BJ (cell line): Measurements from ENCODE around the gene DRC7. TPM values are rescaled to one million over a fixed set of nuclear protein-coding genes. Genes with fewer than 3 reads are reported as not detected.

Experiments used
- CTCF ChIA-PET: fragments of 350-600 bp; formaldehyde crosslinking; extraction: SDS; loops from one replicate; lab custom pipeline; 2021; ENCODE audit warnings: antibody characterized with exemption, inconsistent platforms; lab: Yijun Ruan, JAX
- POLR2A ChIA-PET: fragments of 300-600 bp; sonication (Branson Sonifier 250); formaldehyde crosslinking; extraction: SDS; loops from one replicate; lab custom pipeline; 2021; ENCODE audit warnings: antibody characterized with exemption; lab: Charles Lee
- DNase-seq: peaks from one replicate; pipeline ENCODE4 v3.0.0-alpha.2; 2011; ENCODE audit warnings: low read depth
- H3K27me3 ChIP-seq: 2 replicates; pipeline ENCODE4 v1.6.0; 2011; ENCODE audit warnings: low read length; ENCODE audit not compliant: control insufficient read depth, insufficient read depth
- H3K36me3 ChIP-seq: 2 replicates; pipeline ENCODE4 v1.5.1; 2011; ENCODE audit warnings: low read length; ENCODE audit not compliant: control insufficient read depth, insufficient read depth
- H3K4me3 ChIP-seq: 2 replicates; pipeline ENCODE4 v1.5.1; 2011; ENCODE audit warnings: low read depth, mild to moderate bottlenecking, control low read depth, low read length
- polyA plus RNA-seq: library from polyadenylated mRNA; depleted of rRNA; stranded (reverse); fragments of >200 nt; gene quantifications from 2 replicates; pipeline ENCODE4 v1.2.3, GENCODE V29; 2011
- TF ChIP-seq, protein P1 (sequence below): IDR thresholded peaks from 2 replicates; pipeline ENCODE4 v1.5.1; 2011; ENCODE audit warnings: low read depth, mild to moderate bottlenecking, control low read depth, inconsistent platforms, low read length, moderate library complexity; ENCODE audit not compliant: insufficient read depth

DRC7 gene
- polyA plus RNA-seq, 1 experiment, result not detected

DNA sequence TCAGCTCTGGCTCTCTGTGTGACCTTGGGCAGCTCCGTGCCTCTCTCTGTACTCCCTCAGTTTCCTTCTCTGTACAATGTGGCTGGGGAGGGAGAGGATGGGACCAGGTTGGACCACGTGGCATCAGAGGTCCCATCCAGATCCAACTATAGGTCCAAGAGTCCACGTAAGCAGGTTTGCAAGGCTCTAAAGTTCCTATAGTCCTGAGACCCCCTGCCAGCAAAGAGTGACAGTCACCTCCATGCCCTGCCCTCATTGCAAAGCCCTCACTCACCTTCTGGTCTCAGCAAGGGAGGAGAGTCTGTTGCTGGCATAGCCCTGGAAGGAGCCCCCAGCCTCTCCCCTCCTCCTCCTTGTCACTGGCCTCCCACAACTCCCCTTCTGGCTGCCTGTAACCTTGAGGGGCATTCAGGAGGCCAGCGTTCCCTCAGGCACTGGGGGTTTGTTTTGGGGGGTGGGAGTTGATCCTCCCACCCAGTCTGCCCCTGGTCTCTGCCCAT lies 6.1 kb upstream of the DRC7 start:
- H3K4me3 ChIP-seq, result no peak overlapping the region
- no peaks in the 10 kb centered on the region for H3K36me3 ChIP-seq
- TF ChIP-seq, protein P1, sequence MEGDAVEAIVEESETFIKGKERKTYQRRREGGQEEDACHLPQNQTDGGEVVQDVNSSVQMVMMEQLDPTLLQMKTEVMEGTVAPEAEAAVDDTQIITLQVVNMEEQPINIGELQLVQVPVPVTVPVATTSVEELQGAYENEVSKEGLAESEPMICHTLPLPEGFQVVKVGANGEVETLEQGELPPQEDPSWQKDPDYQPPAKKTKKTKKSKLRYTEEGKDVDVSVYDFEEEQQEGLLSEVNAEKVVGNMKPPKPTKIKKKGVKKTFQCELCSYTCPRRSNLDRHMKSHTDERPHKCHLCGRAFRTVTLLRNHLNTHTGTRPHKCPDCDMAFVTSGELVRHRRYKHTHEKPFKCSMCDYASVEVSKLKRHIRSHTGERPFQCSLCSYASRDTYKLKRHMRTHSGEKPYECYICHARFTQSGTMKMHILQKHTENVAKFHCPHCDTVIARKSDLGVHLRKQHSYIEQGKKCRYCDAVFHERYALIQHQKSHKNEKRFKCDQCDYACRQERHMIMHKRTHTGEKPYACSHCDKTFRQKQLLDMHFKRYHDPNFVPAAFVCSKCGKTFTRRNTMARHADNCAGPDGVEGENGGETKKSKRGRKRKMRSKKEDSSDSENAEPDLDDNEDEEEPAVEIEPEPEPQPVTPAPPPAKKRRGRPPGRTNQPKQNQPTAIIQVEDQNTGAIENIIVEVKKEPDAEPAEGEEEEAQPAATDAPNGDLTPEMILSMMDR, result no peak
- peaks cover 6% of the 10 kb centered on the region for H3K27me3 ChIP-seq
- DNase-seq, result no peak
- ChIA-PET CTCF (no interaction called here), POLR2A (no interaction called here)

DNA sequence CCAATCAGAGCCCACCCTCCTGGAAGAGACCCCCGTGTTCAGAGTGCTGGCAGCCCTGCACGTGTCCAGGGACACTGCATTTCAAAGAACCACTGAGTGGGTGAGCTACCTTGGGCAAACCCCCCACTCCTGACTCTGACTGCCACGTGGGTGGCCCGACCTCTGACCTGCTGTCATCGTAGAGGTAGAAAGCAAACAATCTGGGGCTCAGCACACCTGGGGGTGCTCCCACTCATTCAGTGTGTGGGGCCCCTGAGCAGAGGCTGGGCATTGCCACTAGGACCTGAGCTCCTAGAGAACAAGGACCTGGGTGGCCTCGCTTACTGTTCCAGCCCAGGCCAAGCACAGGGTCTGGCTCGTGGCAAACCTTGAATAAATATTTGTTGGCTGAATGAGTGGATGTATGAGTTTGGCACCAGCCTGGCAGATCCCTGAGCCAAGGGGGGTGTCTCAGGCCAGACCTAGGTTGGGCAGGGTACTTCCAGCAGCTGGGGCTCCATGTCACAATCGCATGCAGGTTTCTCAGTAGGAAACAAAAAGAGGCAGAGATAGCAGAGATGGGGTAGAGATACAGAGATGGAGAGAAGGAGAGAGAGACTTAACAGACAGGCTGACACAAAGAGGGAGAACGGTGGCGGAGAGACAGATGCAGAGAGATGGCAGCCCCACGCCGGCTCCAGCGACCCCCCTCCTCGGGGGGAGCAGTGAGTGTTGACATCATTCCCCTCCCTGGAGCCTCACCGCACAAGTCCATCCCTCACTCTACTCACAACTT lies 5.4 kb upstream of the DRC7 start:
- ChIA-PET CTCF (no interaction called here), POLR2A (no interaction called here)
- TF ChIP-seq, protein P1, result no peak
- Histone ChIP-seq H3K27me3 (peaks cover 5% of the 10 kb centered on the region), H3K4me3 (no peak overlapping the region), H3K36me3 (no peaks in the 10 kb centered on the region)
- DNase-seq, result no peak

- peaks cover 4% of the 10 kb centered on the region for H3K27me3 ChIP-seq
- H3K4me3 ChIP-seq, result no peak overlapping the region
- ChIA-PET POLR2A (no interaction called here), CTCF (interaction anchor here (1.3 kb wide), 1 partner anchor 35 kb away, joined by 3 read pairs; no protein-coding TSS in a partner anchor)
- TF ChIP-seq, protein P1, result no peak
- DNase-seq, result no peak
- no peaks in the 10 kb centered on the region for H3K36me3 ChIP-seq
Observed at GRCh38 chr16:57689762-57690558, 4.6 kb upstream of the DRC7 start.

GRCh38 chr16:57690782-57691471 lies 3.7 kb upstream of the DRC7 start:
- DNase-seq, result no peak
- CTCF ChIA-PET, result interaction anchor here (1.3 kb wide), 1 partner anchor 34 kb away, joined by 3 read pairs; no protein-coding TSS in a partner anchor
- Histone ChIP-seq H3K4me3 (no peak overlapping the region), H3K36me3 (no peaks in the 10 kb centered on the region), H3K27me3 (peaks cover 5% of the 10 kb centered on the region)
- POLR2A ChIA-PET, result interaction anchor here (0.6 kb wide), 1 partner anchor 50 kb away, joined by 4 read pairs; no protein-coding TSS in a partner anchor
- TF ChIP-seq, protein P1, result no peak
